Hepatocyte (in vitro differentiated cells): Measurements from ENCODE around the gene FAM20C. TPM values are rescaled to one million over a fixed set of nuclear protein-coding genes. Genes with fewer than 3 reads are reported as not detected.

Experiments used
- DNase-seq: peaks from one replicate; pipeline ENCODE4 v3.0.0-alpha.2; 2016; ENCODE audit warnings: low spot score
- H2AFZ ChIP-seq: fragments of 200-600 bp; sonication (generic); 2 replicates; pipeline ENCODE4 v1.6.0; 2016; ENCODE audit warnings: antibody characterized with exemption, mild to moderate bottlenecking
- H3K27ac ChIP-seq: fragments of 200-600 bp; sonication (generic); 2 replicates; pipeline ENCODE4 v1.5.1; 2016; ENCODE audit warnings: mild to moderate bottlenecking
- H3K27me3 ChIP-seq: fragments of 200-600 bp; sonication (generic); 2 replicates; pipeline ENCODE4 v1.6.1; 2016
- H3K36me3 ChIP-seq: fragments of 200-600 bp; sonication (generic); replicated peaks from 2 replicates; pipeline ENCODE4 v1.5.1; 2016; ENCODE audit warnings: low read depth; ENCODE audit not compliant: insufficient read depth
- H3K4me1 ChIP-seq: fragments of 200-600 bp; sonication (generic); 2 replicates; pipeline ENCODE4 v1.5.1; 2016; ENCODE audit warnings: mild to moderate bottlenecking, moderate library complexity; ENCODE audit not compliant: insufficient read depth
- H3K4me2 ChIP-seq: fragments of 200-600 bp; sonication (generic); 2 replicates; pipeline ENCODE4 v1.6.0; 2016
- H3K4me3 ChIP-seq: fragments of 200-600 bp; sonication (generic); 2 replicates; pipeline ENCODE4 v1.5.1; 2016; ENCODE audit warnings: mild to moderate bottlenecking
- H3K79me2 ChIP-seq: fragments of 200-600 bp; sonication (generic); 2 replicates; pipeline ENCODE4 v1.6.0; 2017; ENCODE audit warnings: mild to moderate bottlenecking
- H3K9me2 ChIP-seq: fragments of 200-600 bp; sonication (generic); replicated peaks from 2 replicates; pipeline ENCODE4 v1.6.0; 2017; ENCODE audit warnings: mild to moderate bottlenecking; ENCODE audit not compliant: insufficient read depth
- H3K9me3 ChIP-seq: fragments of 200-600 bp; sonication (generic); 2 replicates; pipeline ENCODE4 v1.5.1; 2016; ENCODE audit warnings: low read depth, mild to moderate bottlenecking
- H4K20me1 ChIP-seq: fragments of 200-600 bp; sonication (generic); 2 replicates; pipeline ENCODE4 v1.6.0; 2016; ENCODE audit warnings: mild to moderate bottlenecking; ENCODE audit not compliant: insufficient read depth, poor library complexity, severe bottlenecking
- CTCF ChIP-seq: fragments of 200-600 bp; sonication (generic); IDR thresholded peaks from 2 replicates; pipeline ENCODE4 v1.5.1; 2016; ENCODE audit warnings: antibody characterized with exemption, mild to moderate bottlenecking; ENCODE audit not compliant: poor library complexity
- EZH2 ChIP-seq: fragments of 200-600 bp; sonication (generic); IDR thresholded peaks from 2 replicates; pipeline ENCODE4 v1.6.1; 2016; ENCODE audit warnings: antibody characterized with exemption, mild to moderate bottlenecking, borderline replicate concordance
- EZH2phosphoT487 ChIP-seq: fragments of 200-600 bp; sonication (generic); IDR thresholded peaks from one replicate; pipeline ENCODE4 v1.6.1; 2018; ENCODE audit warnings: antibody characterized with exemption, mild to moderate bottlenecking, low read depth, moderate library complexity; ENCODE audit not compliant: unreplicated experiment, severe bottlenecking
- WGBS: methylation state at CpG from one replicate; pipeline ENCODE4 v1.1.6; 2016; ENCODE audit warnings: low lambda C conversion rate; ENCODE audit errors: missing lambda C conversion rate; 5-methylcytosine and 5-hydroxymethylcytosine counted together
- polyA plus RNA-seq: library from polyadenylated mRNA; unstranded; fragments of >200 nt; fragmentation: Nextera tagmentation; extraction: Ambion mirVana; gene quantifications from 2 replicates; pipeline ENCODE4 v1.2.1, GENCODE V29; 2016
- total RNA-seq: library from RNA; depleted of rRNA; stranded (reverse); fragments of >200 nt; gene quantifications from 2 replicates; pipeline ENCODE4 v1.2.3, GENCODE V29; 2014

The FAM20C gene
- total and polyA plus RNA-seq, 2 experiments from 2014 or later, result 24.4 to 42.5 TPM

- TF ChIP-seq EZH2phosphoT487 (no peak), EZH2 (no peak), CTCF (no peak)
- H3K36me3 ChIP-seq, result no peaks in the 10 kb centered on the region
- H3K27me3 ChIP-seq, result no peaks in the 10 kb centered on the region
- no peak within 1 kb of the TSS for H3K27ac ChIP-seq
- DNase-seq, result no peak
- no peak within 1 kb of the TSS for H2AFZ ChIP-seq
- H3K79me2 ChIP-seq, result no peaks in the 10 kb centered on the region
- H3K4me3 ChIP-seq, result no peak within 1 kb of the TSS
- H3K4me2 ChIP-seq, result no peak within 1 kb of the TSS
- H3K9me3 ChIP-seq, result no peaks in the 10 kb centered on the region
- peaks cover 13% of the 10 kb centered on the region for H3K4me1 ChIP-seq
- WGBS, result 98% methylated on average over 44 of the region's 79 CpGs
- H3K9me2 ChIP-seq, result no peaks in the 10 kb centered on the region
- no peaks in the 10 kb centered on the region for H4K20me1 ChIP-seq
Measured at GRCh38 chr7:289756-290553, 97.6 kb downstream of the FAM20C start, which contains the start of gene FOXL3. Gene FOXL3 (plus strand): TSS chr7:290170. CDS start chr7:290170, 0 bp downstream.

GRCh38 chr7:290554-291372, 98.4 kb downstream of the FAM20C start:
- Histone ChIP-seq H2AFZ (no peak overlapping the region), H3K27ac (no peak overlapping the region)

GRCh38 chr7:291373-292092, 99.2 kb downstream of the FAM20C start:
- DNase-seq, result no peak
- no peak overlapping the region for H2AFZ ChIP-seq
- WGBS, result 90% methylated on average over 20 of the region's 21 CpGs
- H4K20me1 ChIP-seq, result no peaks in the 10 kb centered on the region
- no peak overlapping the region for H3K27ac ChIP-seq
- TF ChIP-seq EZH2, result no peak
- TF ChIP-seq CTCF, result no peak
- no peak for TF ChIP-seq EZH2phosphoT487
- H3K79me2 ChIP-seq, result no peaks in the 10 kb centered on the region
- H3K9me2 ChIP-seq, result no peaks in the 10 kb centered on the region
- H3K9me3 ChIP-seq, result no peaks in the 10 kb centered on the region
- H3K4me2 ChIP-seq, result no peak overlapping the region
- H3K4me3 ChIP-seq, result no peak overlapping the region
- H3K36me3 ChIP-seq, result no peaks in the 10 kb centered on the region
- peaks cover 7% of the 10 kb centered on the region for H3K4me1 ChIP-seq
- H3K27me3 ChIP-seq, result no peaks in the 10 kb centered on the region

More at GRCh38 chr7:290554-291372, 98.4 kb downstream of the FAM20C start:
- H3K36me3 ChIP-seq, result no peaks in the 10 kb centered on the region
- no peaks in the 10 kb centered on the region for H3K27me3 ChIP-seq
- H3K4me2 ChIP-seq, result no peak overlapping the region
- no peaks in the 10 kb centered on the region for H3K79me2 ChIP-seq
- no peak overlapping the region for H3K4me3 ChIP-seq
- H3K9me3 ChIP-seq, result no peaks in the 10 kb centered on the region
- TF ChIP-seq CTCF (no peak), EZH2phosphoT487 (no peak), EZH2 (no peak)
- DNase-seq, result no peak
- H4K20me1 ChIP-seq, result no peaks in the 10 kb centered on the region
- no peaks in the 10 kb centered on the region for H3K9me2 ChIP-seq
- WGBS, result 100% methylated on average over 33 of the region's 102 CpGs
- H3K4me1 ChIP-seq, result peaks cover 7% of the 10 kb centered on the region
